Neural progenitor cell (in vitro differentiated cells): ENCODE data around the gene SLAMF8.

ENCODE experiments used
- EZH2 ChIP-seq: fragments of 200-600 bp; sonication (generic); IDR thresholded peaks from 2 replicates; pipeline ENCODE4 v1.6.1; 2017; ENCODE audit warnings: antibody characterized with exemption, mild to moderate bottlenecking, moderate library complexity
- EZH2phosphoT487 ChIP-seq: fragments of 200-600 bp; sonication (generic); IDR thresholded peaks from 2 replicates; pipeline ENCODE4 v1.6.1; 2017; ENCODE audit warnings: antibody characterized with exemption
- TF ChIP-seq, protein P1 (sequence below): fragments of 200-600 bp; sonication (generic); IDR thresholded peaks from 2 replicates; pipeline ENCODE4 v1.5.1; 2017; ENCODE audit warnings: antibody characterized with exemption, mild to moderate bottlenecking

DNA sequence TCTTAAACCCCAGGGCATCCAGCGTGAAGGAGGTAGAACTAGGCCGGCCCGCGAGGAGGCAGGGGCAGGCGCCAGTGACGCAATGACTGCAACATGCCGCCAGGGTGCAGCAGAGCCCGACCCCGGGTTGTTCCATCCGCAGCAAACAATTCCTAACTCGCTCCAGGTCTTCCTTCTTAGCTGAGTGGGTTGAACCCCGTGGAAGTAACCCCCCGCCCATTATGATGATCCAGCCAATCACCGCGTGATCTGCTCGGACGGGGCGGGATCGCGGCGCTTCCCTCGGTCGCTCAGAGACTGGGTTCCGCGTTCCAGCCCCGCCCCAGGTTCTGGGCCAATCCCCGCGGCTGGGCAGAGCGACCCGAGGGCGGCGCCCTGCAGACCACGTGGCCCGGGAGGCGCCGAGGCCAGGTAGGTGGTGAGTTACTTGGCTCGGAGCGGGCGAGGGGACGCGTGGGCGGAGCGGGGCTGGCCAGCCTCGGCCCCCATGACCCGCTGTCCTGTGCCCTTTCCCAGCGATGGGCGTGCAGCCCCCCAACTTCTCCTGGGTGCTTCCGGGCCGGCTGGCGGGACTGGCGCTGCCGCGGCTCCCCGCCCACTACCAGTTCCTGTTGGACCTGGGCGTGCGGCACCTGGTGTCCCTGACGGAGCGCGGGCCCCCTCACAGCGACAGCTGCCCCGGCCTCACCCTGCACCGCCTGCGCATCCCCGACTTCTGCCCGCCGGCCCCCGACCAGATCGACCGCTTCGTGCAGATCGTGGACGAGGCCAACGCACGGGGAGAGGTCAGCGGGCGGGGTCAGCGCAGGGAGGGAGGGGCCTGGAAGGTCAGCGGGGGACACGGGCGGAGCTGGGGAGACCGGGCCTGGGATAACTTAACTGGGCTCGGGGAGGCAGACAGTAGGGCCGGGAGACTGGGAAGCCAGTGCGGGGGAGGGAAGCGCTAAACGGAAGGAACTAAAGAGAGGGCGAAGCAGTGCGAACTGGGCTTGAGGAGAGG lies 45.8 kb upstream of the SLAMF8 start, which contains the start of gene DUSP23:
- TF ChIP-seq, protein P1, sequence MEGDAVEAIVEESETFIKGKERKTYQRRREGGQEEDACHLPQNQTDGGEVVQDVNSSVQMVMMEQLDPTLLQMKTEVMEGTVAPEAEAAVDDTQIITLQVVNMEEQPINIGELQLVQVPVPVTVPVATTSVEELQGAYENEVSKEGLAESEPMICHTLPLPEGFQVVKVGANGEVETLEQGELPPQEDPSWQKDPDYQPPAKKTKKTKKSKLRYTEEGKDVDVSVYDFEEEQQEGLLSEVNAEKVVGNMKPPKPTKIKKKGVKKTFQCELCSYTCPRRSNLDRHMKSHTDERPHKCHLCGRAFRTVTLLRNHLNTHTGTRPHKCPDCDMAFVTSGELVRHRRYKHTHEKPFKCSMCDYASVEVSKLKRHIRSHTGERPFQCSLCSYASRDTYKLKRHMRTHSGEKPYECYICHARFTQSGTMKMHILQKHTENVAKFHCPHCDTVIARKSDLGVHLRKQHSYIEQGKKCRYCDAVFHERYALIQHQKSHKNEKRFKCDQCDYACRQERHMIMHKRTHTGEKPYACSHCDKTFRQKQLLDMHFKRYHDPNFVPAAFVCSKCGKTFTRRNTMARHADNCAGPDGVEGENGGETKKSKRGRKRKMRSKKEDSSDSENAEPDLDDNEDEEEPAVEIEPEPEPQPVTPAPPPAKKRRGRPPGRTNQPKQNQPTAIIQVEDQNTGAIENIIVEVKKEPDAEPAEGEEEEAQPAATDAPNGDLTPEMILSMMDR: peak; percentile 87
- TF ChIP-seq EZH2 (no peak), EZH2phosphoT487 (no peak)
